ENCODE results near the gene HS1BP3. TPM values are rescaled to one million over a fixed set of nuclear protein-coding genes. Genes with fewer than 3 reads are reported as not detected.

Gene HS1BP3
- polyA plus RNA-seq, 2 of the 4 experiments (the other 2 are of a cell fraction) = 12.4 to 23.5 TPM

DNA sequence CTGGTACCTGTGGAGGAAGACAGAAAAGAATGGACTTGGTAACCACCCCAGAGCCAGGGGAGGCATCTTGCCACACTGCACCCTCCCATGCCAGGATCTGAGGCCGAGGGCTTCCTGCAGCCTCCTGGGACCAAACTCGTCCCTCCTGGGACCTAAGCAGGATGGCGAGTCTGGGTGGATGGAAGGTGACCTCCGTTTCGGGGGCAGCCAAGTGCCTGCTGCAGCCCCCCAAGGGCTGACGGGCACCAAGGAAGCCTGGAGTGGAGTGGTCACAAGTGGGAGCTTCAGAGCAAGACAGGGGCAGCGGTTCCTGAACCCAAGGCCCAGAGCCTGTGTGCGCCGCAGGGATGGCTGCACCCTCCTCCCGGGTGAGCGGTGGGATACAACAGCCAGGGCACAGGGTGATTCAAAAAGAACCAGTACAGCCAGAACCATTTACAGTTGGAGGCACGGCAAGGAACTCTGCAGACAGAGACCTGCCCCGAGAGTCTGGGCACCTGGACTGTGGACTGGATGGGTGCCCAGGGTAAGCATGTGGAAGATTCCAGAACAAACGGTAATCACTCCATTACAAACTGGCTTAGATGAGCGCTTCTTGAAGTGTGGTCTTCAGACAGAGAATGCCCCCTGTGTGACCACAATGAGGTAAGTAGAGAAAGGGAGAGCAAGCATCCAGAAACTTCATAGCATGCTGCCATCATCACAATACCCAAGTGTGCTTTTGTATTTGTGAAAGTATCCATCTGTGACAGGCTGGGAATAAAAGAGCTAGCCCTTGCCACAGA, 12.1 kb downstream of the HS1BP3 start (continued):
- no peak for TF ChIP-seq PHF8 (IDR thresholded peaks at IDR 0.05; ENCODE audit: borderline replicate concordance, low read depth)
- no peak for TF ChIP-seq ZSCAN20 (CRISPR knock-in tag; IDR thresholded peaks at IDR 0.05)
- TF ChIP-seq ZNF302 (CRISPR knock-in tag; IDR thresholded peaks at IDR 0.05) = no peak

DNA sequence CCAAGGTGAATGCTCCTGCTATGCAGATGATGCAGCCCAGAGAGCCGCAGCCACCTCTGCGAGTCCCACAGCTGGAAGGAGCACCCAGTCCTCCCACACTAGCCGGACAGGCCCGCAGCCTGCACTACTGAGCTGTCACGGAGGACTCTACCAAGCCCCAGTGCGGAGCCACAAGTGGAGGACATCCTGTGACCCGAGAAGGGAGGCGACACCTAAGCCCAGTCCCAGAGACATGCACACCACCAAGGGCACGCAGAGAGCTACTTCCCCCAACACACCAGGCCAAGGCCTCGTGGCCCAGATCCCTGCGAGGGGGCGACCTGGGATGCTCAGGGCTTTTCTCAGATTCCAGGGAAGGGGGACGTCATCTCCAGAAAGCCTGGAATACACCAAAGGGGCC, 12.9 kb downstream of the HS1BP3 start:
- CTCF ChIA-PET = interaction anchor here (0.6 to 17.8 kb wide), 9 partner anchors 9 to 313 kb away, joined by 3 to 355 read pairs (median 3); partner anchors contain the start of genes HS1BP3 and RHOB
- no peak for TF ChIP-seq E2F6 (IDR thresholded peaks at IDR 0.05; ENCODE audit: borderline replicate concordance, low read depth)
- TF ChIP-seq, protein P1, sequence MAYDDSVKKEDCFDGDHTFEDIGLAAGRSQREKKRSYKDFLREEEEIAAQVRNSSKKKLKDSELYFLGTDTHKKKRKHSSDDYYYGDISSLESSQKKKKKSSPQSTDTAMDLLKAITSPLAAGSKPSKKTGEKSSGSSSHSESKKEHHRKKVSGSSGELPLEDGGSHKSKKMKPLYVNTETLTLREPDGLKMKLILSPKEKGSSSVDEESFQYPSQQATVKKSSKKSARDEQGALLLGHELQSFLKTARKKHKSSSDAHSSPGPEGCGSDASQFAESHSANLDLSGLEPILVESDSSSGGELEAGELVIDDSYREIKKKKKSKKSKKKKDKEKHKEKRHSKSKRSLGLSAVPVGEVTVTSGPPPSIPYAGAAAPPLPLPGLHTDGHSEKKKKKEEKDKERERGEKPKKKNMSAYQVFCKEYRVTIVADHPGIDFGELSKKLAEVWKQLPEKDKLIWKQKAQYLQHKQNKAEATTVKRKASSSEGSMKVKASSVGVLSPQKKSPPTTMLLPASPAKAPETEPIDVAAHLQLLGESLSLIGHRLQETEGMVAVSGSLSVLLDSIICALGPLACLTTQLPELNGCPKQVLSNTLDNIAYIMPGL (CRISPR knock-in tag; IDR thresholded peaks at IDR 0.05; ENCODE audit: borderline replicate concordance) = no peak
- no peak for TF ChIP-seq RCOR1 (IDR thresholded peaks at IDR 0.05; ENCODE audit: low read depth, low read length)
- no peak for TF ChIP-seq SMC3 (IDR thresholded peaks at IDR 0.05)
- TF ChIP-seq, protein P2, sequence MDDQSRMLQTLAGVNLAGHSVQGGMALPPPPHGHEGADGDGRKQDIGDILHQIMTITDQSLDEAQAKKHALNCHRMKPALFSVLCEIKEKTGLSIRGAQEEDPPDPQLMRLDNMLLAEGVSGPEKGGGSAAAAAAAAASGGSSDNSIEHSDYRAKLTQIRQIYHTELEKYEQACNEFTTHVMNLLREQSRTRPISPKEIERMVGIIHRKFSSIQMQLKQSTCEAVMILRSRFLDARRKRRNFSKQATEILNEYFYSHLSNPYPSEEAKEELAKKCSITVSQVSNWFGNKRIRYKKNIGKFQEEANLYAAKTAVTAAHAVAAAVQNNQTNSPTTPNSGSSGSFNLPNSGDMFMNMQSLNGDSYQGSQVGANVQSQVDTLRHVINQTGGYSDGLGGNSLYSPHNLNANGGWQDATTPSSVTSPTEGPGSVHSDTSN (IDR thresholded peaks at IDR 0.05) = no peak
- no peak for TF ChIP-seq ZSCAN20 (CRISPR knock-in tag; IDR thresholded peaks at IDR 0.05)
- TF ChIP-seq RARB (CRISPR knock-in tag; IDR thresholded peaks at IDR 0.05) = no peak
- no peak for TF ChIP-seq NFE2L2 (conservative IDR thresholded peaks at IDR 0.05; ENCODE audit: low read length)
- TF ChIP-seq BHLHE40 (IDR thresholded peaks at IDR 0.05; ENCODE audit: low read depth, low read length) = no peak
- no peak for TF ChIP-seq MYC (IDR thresholded peaks at IDR 0.05; ENCODE audit: borderline replicate concordance, low read length)
- no peak for TF ChIP-seq ZFP36 (IDR thresholded peaks at IDR 0.05; ENCODE audit: borderline replicate concordance, partially characterized antibody)
- TF ChIP-seq JUNB (IDR thresholded peaks at IDR 0.05) = no peak
- no peak for TF ChIP-seq HDAC2 (IDR thresholded peaks at IDR 0.05)
- no peak for TF ChIP-seq JUN (IDR thresholded peaks at IDR 0.05)
- TF ChIP-seq ZNF302 (CRISPR knock-in tag; IDR thresholded peaks at IDR 0.05) = no peak
- no peak for TF ChIP-seq KDM5A (IDR thresholded peaks at IDR 0.05)
- no peak for TF ChIP-seq ZC3H11A (IDR thresholded peaks at IDR 0.05)
- no peak for TF ChIP-seq TP53 (CRISPR knock-in tag; IDR thresholded peaks at IDR 0.05)

GRCh38 chr2:20637147-20637546, 13.8 kb downstream of the HS1BP3 start:
- 63% methylated on average over 10 of the region's 13 CpGs for WGBS (ENCODE audit: missing lambda C conversion rate)
- no peak for FAIRE-seq
- no peak overlapping the region for H3K4me3 ChIP-seq
- H3K4me2 ChIP-seq = no peak overlapping the region
- H3K9me3 ChIP-seq = no peaks in the 10 kb centered on the region
- CTCF ChIA-PET = interaction anchor here (1.1 to 17.8 kb wide), 10 partner anchors 10 to 311 kb away, joined by 3 to 355 read pairs (median 10); partner anchors contain the start of genes HS1BP3 and RHOB
- H3K27ac ChIP-seq = no peak overlapping the region
- POLR2A ChIA-PET = interaction anchor here (0.6 to 6.6 kb wide), 2 partner anchors 40 to 190 kb away, joined by 3 to 102 read pairs; partner anchors contain the start of gene RHOB
- no peak for ATAC-seq
- DNase-seq (ENCODE audit: low read depth in 1 of 2, low spot score in 1 of 2) = no peak
- H3K4me1 ChIP-seq = peaks cover 29% of the 10 kb centered on the region
- TF ChIP-seq FOXS1 (CRISPR knock-in tag; IDR thresholded peaks at IDR 0.05) = no peak
- no peak for TF ChIP-seq EHF (CRISPR knock-in tag; IDR thresholded peaks at IDR 0.05)
- TF ChIP-seq RAD21 (conservative IDR thresholded peaks at IDR 0.05 in 1 of 2, IDR thresholded peaks at IDR 0.05 in 1 of 2) = no peak
- TF ChIP-seq MAFK (IDR thresholded peaks at IDR 0.05; ENCODE audit: partially characterized antibody) = no peak
- no peak for TF ChIP-seq NPAS2 (CRISPR knock-in tag; IDR thresholded peaks at IDR 0.05; ENCODE audit: borderline replicate concordance)
- TF ChIP-seq JUNB (IDR thresholded peaks at IDR 0.05) = no peak
- no peak for TF ChIP-seq EP300 (IDR thresholded peaks at IDR 0.05)
- TF ChIP-seq TP53 (CRISPR knock-in tag; IDR thresholded peaks at IDR 0.05) = no peak
- TF ChIP-seq PHF8 (IDR thresholded peaks at IDR 0.05; ENCODE audit: borderline replicate concordance, low read depth) = no peak
- no peak for TF ChIP-seq KDM5A (IDR thresholded peaks at IDR 0.05)
- no peak for TF ChIP-seq BCL3 (IDR thresholded peaks at IDR 0.05)
- no peak for TF ChIP-seq HOXB13 (CRISPR knock-in tag; IDR thresholded peaks at IDR 0.05; ENCODE audit: low read depth)
- TF ChIP-seq RNF2 (IDR thresholded peaks at IDR 0.05; ENCODE audit: borderline replicate concordance, low read depth) = no peak
- TF ChIP-seq POLR2AphosphoS2 (conservative IDR thresholded peaks at IDR 0.05; ENCODE audit: low read length) = no peak
- TF ChIP-seq RFX5 (IDR thresholded peaks at IDR 0.05) = no peak

More for the DNA sequence above, 12.9 kb downstream of the HS1BP3 start:
- ATAC-seq (no peak), FAIRE-seq (no peak), DNase-seq (ENCODE audit: low read depth in 1 of 2, low spot score in 1 of 2) (no peak)
- no peak overlapping the region for H3K4me3 ChIP-seq
- no peaks in the 10 kb centered on the region for H3K9me3 ChIP-seq
- WGBS (ENCODE audit: missing lambda C conversion rate) = 86% methylated on average over 13 of the region's 13 CpGs
- POLR2A ChIA-PET = interaction anchor here (0.9 to 6.6 kb wide), 2 partner anchors 191 to 194 kb away, joined by 4 to 102 read pairs; partner anchors contain the start of gene RHOB
- H3K4me1 ChIP-seq = peaks cover 33% of the 10 kb centered on the region
- no peak overlapping the region for H3K4me2 ChIP-seq
- no peak overlapping the region for H3K27ac ChIP-seq

Measured in A549 (cell line).